Stimulated activated CD4-positive, alpha-beta T cell treated with anti-CD3 and anti-CD28 coated beads, TNF-alpha, amount 100 ng/mL, for 4 hours (primary cell): ENCODE data around the gene STARD3.

ENCODE experiments used
- DNase-seq, 3 experiments: peaks; one replicate each; pipeline ENCODE4 v3.0.0-alpha.2; 2020; ENCODE audit warnings: low read depth in 3 of 3

Gene STARD3

GRCh38 chr17:39604911-39605491 is 31.9 kb upstream of the STARD3 start:
- DNase-seq, result no peak

DNA sequence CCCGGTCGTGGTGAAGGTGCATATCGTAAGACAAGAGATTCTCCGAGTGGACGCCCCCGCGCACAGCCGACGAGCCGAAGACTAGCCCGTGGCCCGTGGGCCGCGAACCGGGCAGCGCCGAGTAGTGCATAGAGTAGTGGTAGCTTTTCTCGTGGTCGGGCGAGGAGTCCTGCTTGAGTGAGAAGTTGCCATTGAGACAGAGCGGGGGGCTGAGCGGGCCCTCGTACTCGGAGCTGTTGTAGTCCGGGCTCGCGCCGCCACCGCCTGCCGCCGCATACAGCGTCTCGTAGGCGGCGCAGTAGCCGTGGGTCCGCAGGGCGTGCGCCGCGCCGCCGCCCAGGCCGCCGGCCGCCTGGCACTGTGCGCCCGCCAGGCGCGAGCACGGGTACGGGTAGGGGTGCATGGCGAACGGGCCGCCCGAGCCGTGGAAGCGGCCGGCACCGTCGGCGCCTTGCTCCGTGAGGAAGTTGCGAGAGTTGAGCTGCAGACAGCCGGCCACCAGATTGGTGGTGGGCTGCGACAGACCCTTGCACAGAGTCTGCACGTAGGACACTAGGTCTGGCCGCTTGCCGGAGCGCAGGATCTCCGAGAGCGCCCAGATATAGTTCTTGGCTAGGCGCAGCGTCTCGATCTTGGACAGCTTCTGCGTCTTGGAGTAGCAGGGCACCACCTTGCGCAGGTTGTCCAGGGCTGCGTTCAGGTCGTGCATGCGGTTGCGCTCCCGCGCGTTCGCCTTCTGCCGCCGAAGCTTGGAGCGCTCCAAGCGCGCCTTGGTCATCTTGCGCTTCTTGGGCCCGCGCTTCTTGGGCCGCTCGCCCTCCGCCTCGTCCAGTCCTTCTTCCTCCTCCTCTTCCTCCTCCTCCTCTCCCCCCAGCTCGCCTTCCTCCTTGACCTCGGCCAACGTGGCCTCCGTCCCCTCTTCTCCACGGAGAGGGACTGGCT is 31.2 kb upstream of the STARD3 start:
- DNase-seq, result no peak

DNA sequence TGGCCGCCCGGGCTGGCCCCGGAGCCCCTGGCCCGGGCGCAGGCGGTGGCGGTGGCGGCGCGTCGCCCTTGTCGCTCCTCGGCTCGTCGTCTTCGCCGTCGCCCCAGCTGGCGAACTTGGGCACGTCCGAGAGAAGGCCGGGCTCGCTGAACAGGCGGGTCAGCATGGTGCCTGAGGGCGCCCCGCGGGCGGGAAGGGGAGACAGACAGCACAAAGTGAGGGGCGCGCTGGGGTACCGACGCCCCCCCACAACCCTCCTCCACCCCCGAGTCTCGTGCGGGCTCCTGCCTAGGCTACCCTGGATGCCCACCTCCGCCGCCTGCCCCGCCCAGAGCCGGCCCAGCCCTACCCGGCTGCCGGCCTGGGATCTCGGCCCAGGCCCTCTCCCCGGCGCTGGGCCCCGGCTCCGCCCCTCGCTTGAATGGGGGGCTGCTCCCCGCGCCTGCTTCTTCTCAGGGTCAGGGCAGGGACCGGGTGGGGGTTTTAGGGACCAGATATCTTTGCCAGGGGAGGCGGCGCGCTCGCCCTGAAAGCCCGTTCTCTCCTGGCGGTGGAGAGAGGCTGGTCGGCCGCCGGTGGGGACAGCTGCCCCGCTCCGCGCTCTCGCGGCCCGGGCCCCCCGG is 30.4 kb upstream of the STARD3 start:
- DNase-seq, result no peak

- no peak for DNase-seq
Measured at GRCh38 chr17:39607057-39607850, 29.7 kb upstream of the STARD3 start.

DNA sequence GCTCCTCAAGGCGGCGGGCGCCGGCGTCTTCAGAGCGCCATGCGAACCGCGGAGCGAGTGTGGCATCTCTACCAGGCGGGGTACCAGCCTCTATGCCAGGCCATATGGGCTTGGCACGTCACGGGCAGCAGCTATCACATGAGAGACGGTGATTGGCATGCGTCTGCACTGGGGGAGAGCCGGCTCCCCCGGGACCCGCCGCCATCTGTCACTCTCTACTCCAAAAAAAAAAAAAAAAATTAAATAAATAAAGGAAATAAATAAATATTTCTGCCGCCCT is 29.2 kb upstream of the STARD3 start, which contains the start of gene NEUROD2:
Gene NEUROD2, minus strand, starts transcription at position 70 of the 280 bp plus-strand sequence. CDS start 1,321 bp downstream, outside the sequence.
- DNase-seq, result no peak

DNA sequence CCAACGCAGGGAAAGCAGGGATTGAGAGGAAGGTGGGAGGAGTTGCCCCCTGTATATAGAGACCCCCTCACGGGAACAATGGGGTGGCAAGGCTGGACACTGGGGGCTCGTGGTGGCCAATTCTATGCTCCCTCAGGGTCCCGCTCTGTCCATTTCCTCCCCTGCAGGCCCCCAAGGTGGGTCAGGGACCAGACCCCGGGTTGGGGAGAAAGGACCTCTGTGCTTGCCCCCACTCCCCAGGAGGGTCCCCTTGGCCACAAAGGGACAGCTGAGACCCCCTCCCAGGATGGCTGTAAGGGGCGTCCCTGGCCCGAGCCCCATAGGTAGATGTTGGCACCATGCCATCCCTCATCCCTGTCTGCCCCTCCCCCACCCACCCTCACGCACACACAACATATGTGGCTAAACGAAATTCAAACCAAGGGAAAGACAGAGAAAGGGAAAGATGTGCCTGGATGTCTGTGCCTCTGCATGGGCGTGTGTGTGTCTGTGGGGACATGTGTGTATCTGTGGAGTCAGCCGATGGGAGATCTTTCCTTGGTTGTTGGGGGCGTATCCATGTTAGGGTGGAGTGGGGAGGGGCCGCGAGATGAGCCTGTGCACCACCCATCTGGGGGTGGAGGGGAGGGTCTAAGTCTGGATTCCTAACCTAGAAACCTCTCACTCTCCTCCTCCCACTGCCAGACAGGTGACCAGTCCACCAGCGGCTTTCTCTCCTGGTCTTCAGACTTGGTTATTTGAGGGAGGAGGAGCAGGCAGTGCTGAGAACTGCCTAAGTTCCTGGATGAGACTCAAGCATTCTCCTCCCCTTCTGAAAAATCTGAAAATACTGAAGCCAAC is 28.6 kb upstream of the STARD3 start:
- DNase-seq, result no peak

- no peak for DNase-seq
Measured at GRCh38 chr17:39609416-39610025, 27.4 kb upstream of the STARD3 start.

DNA sequence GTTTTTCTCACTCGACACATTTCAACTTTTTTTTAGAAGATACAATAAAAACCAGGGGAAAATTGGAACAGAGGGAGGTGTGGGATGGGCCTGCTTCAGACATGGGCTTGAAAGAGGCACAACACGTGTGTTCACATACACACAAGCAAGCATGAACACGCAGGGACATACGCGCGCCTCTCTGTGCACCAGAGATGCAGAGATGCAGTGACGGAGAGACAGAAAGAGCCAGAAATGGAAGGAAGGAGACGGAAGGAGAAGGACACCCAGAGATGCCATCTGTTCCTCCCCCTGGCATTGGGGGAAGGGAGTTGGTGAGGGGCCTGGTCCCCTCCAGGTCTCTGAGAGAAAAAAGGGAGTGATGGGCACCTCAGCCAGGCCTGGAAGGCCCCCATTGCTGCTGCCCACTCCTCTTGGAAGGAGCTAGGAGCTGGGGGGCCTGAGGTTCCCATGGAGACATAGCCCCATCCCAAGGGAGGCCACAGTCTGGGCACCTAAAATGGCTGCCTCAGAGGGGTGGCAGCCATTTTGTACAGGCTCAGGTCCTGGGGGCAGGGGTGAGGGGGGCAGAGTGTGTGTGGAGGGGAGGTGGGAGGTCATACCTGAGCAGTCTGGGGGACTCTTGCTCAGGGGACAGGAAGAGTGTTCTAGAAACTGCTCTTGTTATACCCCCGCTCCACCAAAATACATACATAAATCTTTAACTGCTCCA is 25.4 kb upstream of the STARD3 start:
- DNase-seq, result no peak

GRCh38 chr17:39612291-39612894 is 24.6 kb upstream of the STARD3 start:
- no peak for DNase-seq

DNA sequence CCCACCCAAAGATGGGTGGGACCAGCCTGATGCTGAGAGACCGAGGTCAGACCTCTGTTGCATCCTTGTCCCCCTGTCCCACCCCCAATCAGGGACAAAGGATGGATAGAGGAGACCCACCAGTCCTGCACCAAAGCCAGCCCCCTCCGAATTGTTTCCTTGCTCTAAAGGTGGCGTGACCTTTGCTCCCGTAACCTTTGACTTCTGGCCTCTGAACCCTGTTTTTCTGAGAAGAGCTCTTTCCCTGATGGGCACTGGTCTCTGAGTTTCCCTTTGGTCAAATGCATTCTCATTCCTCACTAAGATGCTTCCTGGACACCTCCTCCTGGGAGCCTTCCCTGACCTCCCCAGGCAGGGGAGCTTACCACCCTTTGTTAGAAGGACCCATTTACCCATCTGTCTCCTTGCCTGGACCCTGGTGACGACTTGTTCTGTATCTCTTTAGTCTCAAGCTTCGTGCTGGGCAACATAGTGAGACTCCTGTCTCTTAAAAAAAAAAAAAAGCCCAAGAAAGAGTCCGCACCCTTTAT is 23.9 kb upstream of the STARD3 start:
- no peak for DNase-seq

GRCh38 chr17:39614545-39615157 is 22.3 kb upstream of the STARD3 start:
- DNase-seq, result no peak

GRCh38 chr17:39615434-39615833 is 21.5 kb upstream of the STARD3 start:
- no peak for DNase-seq

DNA sequence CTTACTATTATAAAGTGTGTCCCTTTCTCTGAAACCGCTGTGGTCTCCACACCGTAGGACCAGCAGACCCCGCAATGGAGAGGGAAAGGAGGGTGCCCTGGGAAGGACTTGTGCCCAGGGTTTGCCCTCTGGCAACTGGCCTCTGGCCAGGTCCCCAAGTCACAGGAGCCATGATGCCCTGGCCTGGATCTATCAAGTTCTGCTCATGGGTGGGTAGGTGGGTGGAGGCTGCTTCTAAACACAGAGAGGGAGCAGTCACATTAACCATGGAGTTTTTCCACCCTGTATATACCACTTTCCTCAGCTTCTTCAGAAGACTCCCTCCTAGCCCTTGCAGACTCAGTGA is 19.9 kb upstream of the STARD3 start:
- DNase-seq, result no peak

DNA sequence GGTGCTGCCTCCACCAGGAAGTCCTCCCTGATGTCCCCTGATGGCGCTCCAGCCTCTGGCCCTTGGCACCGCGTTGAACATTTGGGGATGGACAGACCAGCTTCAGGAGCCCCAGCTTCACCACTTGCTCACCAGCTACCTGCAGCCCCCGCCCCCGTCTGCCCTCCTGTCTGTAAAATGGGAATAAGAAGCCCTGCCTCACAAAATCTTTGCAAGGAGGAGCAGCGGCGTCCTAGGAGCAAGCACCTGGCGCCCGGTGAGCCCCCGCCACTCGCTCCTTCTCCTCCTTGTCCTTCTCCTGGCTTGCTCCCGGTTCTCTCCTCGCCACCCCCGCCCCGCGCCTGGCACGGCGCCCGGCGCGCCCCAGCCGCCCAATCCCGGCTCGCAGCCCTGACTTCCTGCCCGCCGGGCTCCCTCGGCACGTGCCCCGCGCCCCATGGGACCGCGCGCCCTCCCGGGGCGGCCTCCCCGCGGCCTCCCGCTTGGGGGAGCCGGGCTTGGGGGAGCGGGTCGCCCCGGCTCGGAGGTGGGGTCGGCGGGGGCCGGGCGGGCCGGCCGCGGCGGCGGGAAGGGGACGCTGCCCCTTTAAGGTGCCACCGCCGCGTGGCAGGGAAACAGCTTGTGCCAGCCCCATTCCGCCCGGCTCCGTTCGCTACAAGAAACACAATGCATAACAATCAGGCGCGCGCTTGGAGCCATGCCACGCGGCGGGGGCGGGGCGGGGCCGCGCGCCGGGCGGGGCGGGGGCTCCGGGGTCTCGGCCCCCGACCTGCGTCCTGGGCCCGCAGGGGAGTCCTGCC is 19.3 kb upstream of the STARD3 start:
- peak; percentile 23 to 53 (median 34) for DNase-seq

DNA sequence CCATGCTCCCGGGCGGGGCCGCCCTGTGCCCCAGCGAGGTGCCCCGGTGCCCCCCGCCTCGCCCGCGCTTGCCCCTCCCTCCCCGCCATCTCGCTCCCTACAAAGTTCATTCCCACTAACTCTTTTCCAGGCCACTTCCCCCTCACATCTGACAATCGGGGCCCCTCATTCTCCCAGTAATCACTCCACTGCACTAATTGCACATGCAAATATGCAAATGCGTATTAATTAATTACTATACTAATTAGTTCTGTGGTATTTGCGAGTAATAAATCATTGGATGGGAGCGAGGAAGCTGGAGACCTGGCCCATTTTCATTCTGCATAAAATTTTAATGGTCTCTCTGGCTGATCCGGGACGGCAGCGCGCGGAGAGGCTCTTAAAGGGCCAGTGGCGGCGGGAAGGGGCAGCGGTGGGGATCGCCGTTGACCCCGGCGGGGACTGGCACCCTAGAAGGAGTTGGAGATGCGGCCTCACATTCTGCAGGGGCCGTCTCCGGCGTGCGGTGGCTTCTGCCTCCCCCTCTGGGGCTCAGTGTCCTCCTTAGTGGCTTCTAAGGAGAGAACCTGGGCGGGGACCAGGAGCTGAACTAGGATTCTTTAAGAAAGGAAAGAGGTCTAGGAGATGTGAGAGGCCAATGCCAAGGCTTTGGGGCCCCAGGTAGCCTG is 18.6 kb upstream of the STARD3 start:
- no peak for DNase-seq

DNA sequence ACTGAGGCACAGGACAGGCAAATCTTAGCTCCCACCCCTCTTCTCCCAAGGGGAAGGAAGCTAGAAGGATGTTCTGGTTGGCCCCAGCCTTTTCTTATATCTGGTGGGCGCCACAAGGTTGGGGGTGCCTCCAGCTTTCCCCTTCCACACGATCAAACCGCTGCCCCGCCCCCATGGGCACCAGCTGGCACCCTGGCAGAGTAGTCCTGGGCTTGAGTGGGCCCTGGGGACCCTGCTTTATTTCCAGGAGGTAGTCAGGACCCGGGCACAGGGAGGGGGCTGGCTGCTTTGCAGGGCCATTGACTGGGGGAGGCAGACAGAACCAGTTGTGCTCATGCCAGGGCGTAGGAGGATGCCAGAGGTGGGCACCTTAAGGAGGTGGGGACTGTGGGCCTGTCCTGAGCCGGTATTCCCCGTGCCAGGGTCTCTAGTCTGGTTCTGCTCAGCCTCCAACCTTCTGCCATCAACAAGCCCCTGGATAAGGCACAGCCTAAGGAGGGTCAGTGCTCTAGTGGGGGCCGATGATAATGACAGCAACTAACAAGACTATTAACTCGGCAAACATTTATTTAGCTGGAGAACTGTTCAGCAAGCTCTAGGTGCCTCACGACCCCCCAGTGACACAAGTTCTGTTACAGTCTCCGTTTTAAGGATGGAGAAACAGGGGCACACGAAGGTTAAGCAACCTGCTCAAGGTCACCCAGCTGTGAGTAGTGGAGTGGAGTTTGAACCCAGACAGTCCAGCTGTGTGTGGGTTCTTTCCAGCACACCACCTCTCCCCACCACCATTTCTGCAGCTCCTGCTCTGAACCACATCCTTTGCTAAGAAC is 17.8 kb upstream of the STARD3 start:
- DNase-seq, result no peak

DNA sequence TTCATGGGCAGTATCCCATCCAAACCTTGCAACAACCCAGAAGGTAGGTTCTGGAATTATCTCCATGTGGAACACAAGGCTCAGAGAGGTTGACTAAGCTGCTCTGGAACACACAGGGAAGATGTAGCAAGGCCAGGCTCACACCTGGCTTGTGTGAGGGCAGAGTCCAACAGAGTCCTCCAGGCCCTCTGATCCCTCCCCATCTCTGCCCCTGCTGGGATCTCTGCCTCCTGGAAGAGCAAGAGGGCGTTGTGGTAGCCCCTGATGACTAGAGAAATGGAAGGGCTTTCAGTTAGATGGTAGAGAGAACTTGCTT is 17.2 kb upstream of the STARD3 start:
- DNase-seq, result no peak
